ENCODE measurements around the gene LANCL3.

- TF ChIP-seq TAF1 (IDR thresholded peaks at IDR 0.05; ENCODE audit: borderline replicate concordance, insufficient read depth, low read length) (no peak), SIN3A (IDR thresholded peaks at IDR 0.05; ENCODE audit: borderline replicate concordance, insufficient read depth, low read length) (no peak), POLR2AphosphoS5 (IDR thresholded peaks at IDR 0.05; ENCODE audit: low read depth, low read length) (no peak), REST (IDR thresholded peaks at IDR 0.05; ENCODE audit: insufficient read depth in 1 of 2, low read depth in 2 of 2, low read length in 2 of 2) (no peak), FOXP2 (optimal IDR thresholded peaks at IDR 0.05; ENCODE audit: borderline replicate concordance, extremely low read depth, extremely low read length, insufficient read depth) (no peak)
Measured at GRCh38 chrX:37545066-37545465, 26.4 kb upstream of the LANCL3 start.
